NCI-H1694 (cell line): ENCODE data around the gene LPAR1.

Experiments
- DNase-seq: peaks from one replicate; lab custom pipeline; 2025; lab: John Stamatoyannopoulos, UW

Gene LPAR1

DNA sequence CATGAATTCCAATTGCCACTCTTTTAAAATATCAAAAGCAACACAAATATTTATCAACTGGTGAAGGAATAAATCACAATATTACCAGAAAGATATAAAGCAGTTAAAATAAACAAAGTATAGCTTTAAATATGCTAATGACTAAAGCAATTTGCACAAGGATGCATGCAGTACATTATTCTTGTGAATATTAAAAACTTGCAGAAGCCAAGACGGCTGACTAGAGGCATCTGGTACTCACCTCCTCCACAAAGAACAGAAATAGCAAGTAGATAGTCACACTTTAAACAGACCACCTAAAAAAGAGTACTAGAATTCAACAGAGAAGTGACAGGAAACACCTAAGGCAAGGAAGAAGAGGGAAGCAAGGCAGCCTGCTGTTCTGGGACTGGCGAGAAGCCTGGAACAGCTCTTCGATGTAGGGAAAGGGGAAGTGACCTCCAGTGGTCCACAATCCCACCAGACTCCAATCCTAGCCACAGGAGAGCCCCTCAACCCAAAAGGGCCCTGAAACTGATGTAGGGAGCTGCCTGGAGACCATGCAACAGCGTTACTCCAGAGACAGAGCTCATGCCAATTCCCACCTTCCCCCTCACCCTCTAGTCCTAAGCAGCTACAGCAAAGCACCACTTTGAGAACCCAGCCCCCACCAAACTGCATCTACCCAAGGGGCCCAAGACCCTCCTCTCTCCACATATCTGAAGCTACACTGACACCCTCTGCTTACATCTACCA is 86.3 kb downstream of the LPAR1 start:
- DNase-seq: no peak

DNA sequence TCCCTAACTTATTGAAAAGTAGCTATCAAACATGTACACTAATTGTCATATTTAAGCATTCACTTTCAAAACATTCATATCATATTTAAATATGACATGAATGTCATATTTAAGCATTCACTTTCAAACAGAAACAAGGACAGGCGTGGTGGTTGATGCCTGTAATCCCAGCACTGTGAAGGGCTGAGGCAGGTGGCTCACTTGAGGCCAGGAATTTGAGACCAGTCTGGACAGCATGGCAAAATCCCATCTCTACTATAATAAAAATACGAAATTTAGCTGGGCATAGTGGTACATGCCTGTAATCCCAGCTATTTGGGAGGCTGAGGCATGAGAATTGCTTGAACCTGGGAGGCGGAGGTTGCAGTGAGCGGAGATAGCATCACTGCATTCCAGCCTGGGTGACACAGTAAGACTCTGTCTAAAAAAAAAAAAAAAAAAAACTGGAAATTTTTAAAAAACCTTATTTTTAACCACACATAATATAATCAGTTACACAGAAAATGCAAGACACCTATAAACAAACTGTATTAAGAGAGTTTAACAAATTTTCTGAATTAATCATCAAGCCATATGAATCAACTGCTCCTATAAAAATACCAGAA is 88.1 kb downstream of the LPAR1 start:
- DNase-seq: no peak

GRCh38 chr9:110949081-110949480 is 89.2 kb downstream of the LPAR1 start:
- no peak for DNase-seq

GRCh38 chr9:110947491-110948044 is 90.7 kb downstream of the LPAR1 start:
- peak; percentile 26 for DNase-seq

DNA sequence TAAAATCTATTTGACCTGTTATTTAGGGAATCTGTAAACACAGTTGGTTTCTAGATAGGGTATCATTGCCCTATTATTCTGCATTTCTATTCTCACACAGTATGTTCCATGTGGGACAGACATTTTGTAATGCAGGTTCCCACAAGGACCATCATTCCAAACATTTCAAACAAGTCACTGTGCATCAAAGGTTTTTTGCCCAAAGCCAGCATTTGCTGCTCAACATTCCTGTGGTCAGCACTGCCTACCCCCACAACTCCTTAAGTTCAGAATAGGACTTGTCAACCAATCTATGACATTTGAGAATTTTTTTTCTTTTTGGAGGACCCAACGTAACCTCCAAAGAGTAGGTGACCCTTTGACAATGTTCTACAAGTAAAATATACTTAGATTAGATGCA is 95.7 kb downstream of the LPAR1 start:
- DNase-seq: no peak

DNA sequence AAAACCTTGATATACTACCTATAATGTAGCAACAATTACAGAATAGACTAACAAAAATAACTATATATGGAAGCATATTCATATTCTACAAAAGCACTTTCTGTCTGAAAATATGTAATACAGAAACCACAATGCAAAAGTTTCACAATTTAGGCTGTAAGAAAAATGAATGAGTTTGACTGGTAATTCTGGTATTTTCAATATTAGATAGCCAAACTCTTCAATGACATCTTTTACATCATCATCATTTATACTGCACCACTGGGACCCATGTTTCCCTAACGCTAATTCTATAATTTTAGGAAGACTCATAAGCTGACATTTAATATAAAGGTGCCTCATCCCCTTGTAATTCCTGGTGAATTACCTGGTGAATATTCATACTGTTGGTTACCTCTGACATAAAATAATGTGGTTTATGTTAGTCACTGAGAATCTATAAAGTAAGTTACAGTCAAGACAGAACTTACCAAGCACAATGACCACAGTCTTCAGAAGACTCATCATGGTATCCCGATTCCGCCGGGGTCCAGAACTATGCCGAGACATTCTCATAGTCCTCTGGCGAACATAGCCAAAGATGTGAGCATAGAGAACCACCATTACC is 97.2 kb downstream of the LPAR1 start:
- DNase-seq: no peak

- no peak for DNase-seq
Measured at GRCh38 chr9:110939573-110939972, 98.7 kb downstream of the LPAR1 start.

GRCh38 chr9:110939047-110939446 is 99.2 kb downstream of the LPAR1 start:
- DNase-seq: no peak

DNA sequence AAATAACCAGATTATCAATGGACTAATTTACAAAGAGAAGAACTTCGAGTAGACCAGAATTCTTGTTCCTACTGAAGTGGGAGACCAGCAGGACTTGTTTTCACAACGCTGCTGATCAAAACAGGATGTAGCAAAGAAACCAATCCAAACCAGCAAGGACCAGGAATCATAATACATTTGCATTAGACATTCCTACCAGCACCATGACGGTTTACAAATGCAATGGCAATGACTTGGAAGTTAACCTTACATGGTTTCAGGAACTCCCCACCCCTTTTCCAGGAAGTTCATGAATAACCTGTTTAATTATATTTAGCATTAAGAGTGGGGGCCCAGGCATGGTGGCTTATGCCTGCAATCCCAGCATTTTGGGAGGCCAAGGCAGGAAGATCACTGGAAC is 100.0 kb downstream of the LPAR1 start:
- no peak for DNase-seq

DNA sequence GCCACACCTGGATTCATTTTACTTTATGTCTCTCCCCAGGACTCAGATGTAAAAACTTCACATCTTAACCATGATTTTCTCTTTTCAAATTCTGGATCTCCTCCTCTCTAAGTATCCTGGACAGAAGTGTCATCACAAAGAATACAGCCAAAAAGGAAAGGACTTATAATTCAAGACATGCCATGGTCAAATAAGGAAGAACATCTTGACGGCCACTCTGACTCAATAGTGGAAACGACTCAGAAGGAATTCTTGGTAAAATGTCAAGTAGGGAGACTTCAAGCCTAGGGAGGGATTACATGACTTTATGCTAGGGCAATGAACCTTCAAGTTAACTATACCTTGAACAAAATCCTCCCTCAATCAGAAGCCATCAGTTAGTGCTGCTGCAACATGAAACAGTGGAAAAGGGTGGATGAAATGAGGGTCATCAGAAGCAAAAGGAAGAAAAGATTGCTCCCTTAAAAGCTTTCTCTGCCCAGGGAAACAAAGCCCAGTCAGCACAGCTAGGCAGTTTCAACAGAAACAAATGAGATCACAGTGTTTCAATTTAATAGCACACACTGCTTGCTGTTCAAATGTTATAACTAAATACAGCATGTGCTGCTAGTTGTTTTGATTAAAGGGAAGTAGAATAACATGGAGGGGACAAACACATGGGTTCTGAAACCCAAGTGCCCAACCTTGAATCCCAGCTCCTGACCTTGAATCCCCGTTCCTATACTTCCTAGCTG is 101.4 kb downstream of the LPAR1 start:
- no peak for DNase-seq

GRCh38 chr9:110936237-110936636 is 102.0 kb downstream of the LPAR1 start:
- no peak for DNase-seq

GRCh38 chr9:110935829-110936228 is 102.4 kb downstream of the LPAR1 start:
- no peak for DNase-seq

- no peak for DNase-seq
Measured at GRCh38 chr9:110933350-110934001, 104.8 kb downstream of the LPAR1 start.

DNA sequence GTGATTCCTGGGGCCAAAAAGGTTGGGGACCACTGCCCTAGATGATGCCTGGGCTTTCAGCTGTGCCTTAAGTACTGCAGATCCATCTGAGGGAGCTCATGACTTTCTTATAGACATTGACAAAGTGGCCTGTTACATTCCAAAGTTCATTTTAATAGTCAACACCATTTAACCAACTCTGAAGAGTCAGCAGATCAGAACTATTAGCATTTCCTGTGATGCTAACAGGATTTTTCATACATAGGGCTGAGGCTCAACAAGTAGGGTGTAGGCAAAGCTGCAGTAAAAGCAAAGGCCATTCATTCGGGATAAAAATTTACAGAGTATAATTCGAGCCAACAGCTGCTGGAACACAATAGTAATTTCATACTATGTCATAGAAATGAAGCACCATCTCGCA is 105.4 kb downstream of the LPAR1 start:
- DNase-seq: no peak

DNA sequence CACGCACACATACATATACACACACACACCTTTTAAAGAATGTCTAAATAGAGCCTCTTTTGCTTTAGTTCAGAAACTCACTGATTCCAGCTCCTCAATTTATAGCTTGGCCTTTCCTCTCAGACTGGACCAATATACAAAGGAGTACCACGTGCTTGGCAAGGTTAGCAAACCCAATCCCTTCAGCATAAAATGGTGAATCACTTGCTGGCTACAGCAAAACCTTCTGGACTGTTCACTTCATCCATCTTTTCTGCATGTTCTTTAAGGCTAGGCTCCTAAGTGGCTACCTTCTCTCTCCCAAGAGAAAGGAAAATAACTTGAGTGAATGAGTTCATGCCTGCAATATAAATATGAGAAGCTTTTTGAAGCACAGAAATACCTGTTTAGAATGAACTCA is 109.7 kb downstream of the LPAR1 start:
- DNase-seq: no peak

- DNase-seq: no peak
Measured at GRCh38 chr9:110926828-110927487, 111.3 kb downstream of the LPAR1 start.

GRCh38 chr9:110923601-110924000 is 114.7 kb downstream of the LPAR1 start:
- no peak for DNase-seq

DNA sequence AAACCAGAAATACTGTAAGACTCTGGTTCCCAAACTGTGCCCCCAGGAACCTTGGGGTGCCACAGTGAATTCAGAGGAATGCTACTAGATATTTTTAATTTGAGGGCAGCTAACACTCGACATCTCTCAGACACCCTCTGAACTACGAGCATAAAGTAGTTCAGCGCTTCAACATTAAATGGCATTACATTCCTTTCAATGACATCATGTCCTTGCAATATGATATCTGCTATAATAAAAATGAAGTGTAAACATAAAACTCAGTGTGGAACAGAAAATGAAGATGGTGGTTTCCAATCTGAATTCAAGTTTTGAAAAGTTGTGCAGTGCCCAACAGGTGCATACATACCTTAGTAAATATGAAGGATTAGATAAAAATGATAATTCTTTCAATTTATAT is 116.1 kb downstream of the LPAR1 start:
- no peak for DNase-seq

DNA sequence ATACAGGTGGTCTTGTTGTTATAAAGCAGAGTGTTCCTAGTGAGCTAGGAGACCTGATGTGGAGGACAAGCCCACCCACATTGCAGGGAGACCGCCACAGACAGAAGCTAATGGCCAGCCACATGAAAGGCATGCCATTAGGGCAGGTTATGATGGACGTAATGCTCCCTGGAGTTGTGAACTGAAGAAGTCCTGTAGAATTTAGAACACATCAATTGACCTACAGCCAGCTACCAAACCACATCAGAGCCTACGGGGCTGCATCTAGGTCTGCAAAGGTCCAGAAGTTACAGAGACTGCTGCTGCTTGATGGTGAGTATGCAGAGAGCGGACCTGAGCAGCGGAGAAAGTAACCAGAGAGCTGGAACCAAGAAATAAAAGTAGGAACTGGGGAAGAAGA is 116.6 kb downstream of the LPAR1 start:
- no peak for DNase-seq

DNA sequence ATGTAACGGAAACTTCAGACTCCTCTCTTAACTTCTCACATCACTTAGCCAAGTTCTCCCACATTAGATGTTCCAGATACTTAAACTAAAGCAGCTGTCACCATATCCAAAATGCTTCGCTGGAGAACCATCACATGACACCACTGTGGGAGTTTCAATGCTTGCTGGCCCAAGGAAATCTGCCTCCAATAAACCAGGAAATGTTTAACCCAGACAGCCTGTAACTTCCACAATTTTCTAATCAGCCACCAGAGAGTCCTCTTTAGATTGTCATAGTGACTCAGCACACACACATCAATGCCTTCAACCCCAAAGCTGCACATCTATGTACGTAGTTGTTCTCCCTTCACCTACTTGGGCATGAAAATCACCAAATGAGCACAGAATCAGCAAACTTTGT is 118.7 kb downstream of the LPAR1 start:
- DNase-seq: no peak

- no peak for DNase-seq
Measured at GRCh38 chr9:110919050-110919435, 119.2 kb downstream of the LPAR1 start.
